H9 (cell line): ENCODE data around the gene BIN1. TPM values are rescaled to one million over a fixed set of nuclear protein-coding genes. Genes with fewer than 3 reads are reported as not detected.
A peak's percentile ranks its signal among the peaks of the same experiment; 100 is the strongest.

Source experiments
- DNase-seq: peaks from one replicate; pipeline ENCODE4 v3.0.0-alpha.2; 2017
- H2AFZ ChIP-seq: one replicate; pipeline ENCODE4 v1.6.1; 2013; ENCODE audit warnings: mild to moderate bottlenecking, low read length, control low read depth, moderate library complexity
- H2AK5ac ChIP-seq: 2 replicates; pipeline ENCODE4 v1.6.1; 2013; ENCODE audit warnings: low read length, control low read depth, mixed read lengths; ENCODE audit not compliant: insufficient read length
- H2BK120ac ChIP-seq: one replicate; pipeline ENCODE4 v1.6.1; 2013; ENCODE audit warnings: low read depth, mild to moderate bottlenecking, low read length, control low read depth, inconsistent platforms; ENCODE audit not compliant: poor library complexity, severe bottlenecking
- H2BK12ac ChIP-seq: 2 replicates; pipeline ENCODE4 v1.6.1; 2013; ENCODE audit warnings: low read length, control low read depth, mixed read lengths, low read depth; ENCODE audit not compliant: insufficient read length
- H2BK15ac ChIP-seq: 2 replicates; pipeline ENCODE4 v1.6.1; 2013; ENCODE audit warnings: low read depth, low read length, control low read depth
- H2BK20ac ChIP-seq: one replicate; pipeline ENCODE4 v1.6.1; 2013; ENCODE audit warnings: low read depth, mild to moderate bottlenecking, low read length, control low read depth, inconsistent platforms; ENCODE audit not compliant: poor library complexity, severe bottlenecking
- H2BK5ac ChIP-seq: 2 replicates; pipeline ENCODE4 v1.6.1; 2013; ENCODE audit warnings: low read length, control low read depth, mixed read lengths; ENCODE audit not compliant: insufficient read length
- H3K14ac ChIP-seq: 2 replicates; pipeline ENCODE4 v1.6.1; 2013; ENCODE audit warnings: low read length, control low read depth; ENCODE audit not compliant: insufficient read depth
- H3K18ac ChIP-seq: 2 replicates; pipeline ENCODE4 v1.6.1; 2013; ENCODE audit warnings: low read depth, mild to moderate bottlenecking, mixed read lengths, low read length, control low read depth; ENCODE audit not compliant: insufficient read length
- H3K23ac ChIP-seq: 2 replicates; pipeline ENCODE4 v1.6.1; 2013; ENCODE audit warnings: low read length, control low read depth, mixed read lengths, low read depth; ENCODE audit not compliant: insufficient read length
- H3K23me2 ChIP-seq: 2 replicates; pipeline ENCODE4 v1.6.1; 2013; ENCODE audit warnings: low read depth, mild to moderate bottlenecking, mixed read lengths, low read length, control low read depth; ENCODE audit not compliant: insufficient read length, poor library complexity, severe bottlenecking
- H3K27ac ChIP-seq: 2 replicates; pipeline ENCODE4 v1.5.1; 2013; ENCODE audit warnings: low read length, control low read depth, mixed read lengths, low read depth; ENCODE audit not compliant: insufficient read length
- H3K27me3 ChIP-seq: 2 replicates; pipeline ENCODE4 v1.6.1; 2013; ENCODE audit warnings: low read length, control low read depth, inconsistent platforms; ENCODE audit not compliant: insufficient read depth
- H3K4ac ChIP-seq: 2 replicates; pipeline ENCODE4 v1.6.1; 2013; ENCODE audit warnings: low read depth, mild to moderate bottlenecking, control low read depth, inconsistent platforms, low read length, moderate library complexity
- H3K4me1 ChIP-seq: 2 replicates; pipeline ENCODE4 v1.6.1; 2013; ENCODE audit warnings: low read length, control low read depth, inconsistent platforms; ENCODE audit not compliant: insufficient read depth
- H3K4me2 ChIP-seq: 2 replicates; pipeline ENCODE4 v1.6.1; 2013; ENCODE audit warnings: low read length, control low read depth, mixed read lengths; ENCODE audit not compliant: insufficient read length, insufficient read depth
- H3K56ac ChIP-seq: 2 replicates; pipeline ENCODE4 v1.6.1; 2013; ENCODE audit warnings: low read depth, mild to moderate bottlenecking, mixed read lengths, low read length, control low read depth; ENCODE audit not compliant: insufficient read length
- H3K79me1 ChIP-seq: 2 replicates; pipeline ENCODE4 v1.6.1; 2013; ENCODE audit warnings: low read depth, mild to moderate bottlenecking, moderate library complexity, low read length, control low read depth, inconsistent platforms; ENCODE audit not compliant: insufficient read depth, poor library complexity, severe bottlenecking
- H3K79me2 ChIP-seq: 2 replicates; pipeline ENCODE4 v1.6.1; 2013; ENCODE audit warnings: low read length, control low read depth, inconsistent platforms; ENCODE audit not compliant: insufficient read depth
- H3K9ac ChIP-seq: 2 replicates; pipeline ENCODE4 v1.6.1; 2013; ENCODE audit warnings: low read length, control low read depth, mixed read lengths; ENCODE audit not compliant: insufficient read length; ENCODE audit errors: extremely low read depth
- H3K9me3 ChIP-seq: one replicate; pipeline ENCODE4 v1.6.1; 2013; ENCODE audit warnings: low read depth, low read length, inconsistent platforms; ENCODE audit not compliant: control insufficient read depth
- H3T11ph ChIP-seq: one replicate; pipeline ENCODE4 v1.6.1; 2013; ENCODE audit warnings: mild to moderate bottlenecking, low read length, control low read depth, inconsistent platforms
- H4K20me1 ChIP-seq: one replicate; pipeline ENCODE4 v1.6.1; 2013; ENCODE audit not compliant: control insufficient read depth, insufficient read length, insufficient read depth
- H4K5ac ChIP-seq: 2 replicates; pipeline ENCODE4 v1.6.1; 2013; ENCODE audit warnings: low read depth, mild to moderate bottlenecking, mixed read lengths, low read length, control low read depth; ENCODE audit not compliant: insufficient read length
- H4K8ac ChIP-seq: replicated peaks from 2 replicates; pipeline ENCODE4 v1.6.1; 2013; ENCODE audit warnings: low read length, control low read depth, mixed read lengths, low read depth; ENCODE audit not compliant: insufficient read length
- H4K91ac ChIP-seq: 2 replicates; pipeline ENCODE4 v1.6.1; 2013; ENCODE audit warnings: low read depth, mild to moderate bottlenecking, moderate library complexity, mixed read lengths, low read length, control low read depth; ENCODE audit not compliant: insufficient read length
- H3K27ac Mint-ChIP-seq, 3 experiments: 2 replicates in 2 of 3; 3 replicates in 1 of 3; pipeline ENCODE4 v1.8.0; 2020 to 2021; ENCODE audit warnings: mixed read lengths in 3 of 3, mild to moderate bottlenecking in 1 of 3, moderate library complexity in 1 of 3
- H3K27me3 Mint-ChIP-seq: 2 replicates; pipeline ENCODE4 v1.8.0; 2021; ENCODE audit warnings: low read depth, mild to moderate bottlenecking, moderate library complexity, mixed read lengths
- H3K36me3 Mint-ChIP-seq, 3 experiments: 2 replicates in 2 of 3; 3 replicates in 1 of 3; pipeline ENCODE4 v1.8.0; 2020 to 2021; ENCODE audit warnings: low read depth in 3 of 3, mixed read lengths in 3 of 3; ENCODE audit not compliant: insufficient read depth in 1 of 3
- H3K4me1 Mint-ChIP-seq, 2 experiments: 2 replicates each; pipeline ENCODE4 v1.8.0; 2020; ENCODE audit warnings: mixed read lengths in 2 of 2
- H3K4me3 Mint-ChIP-seq, 2 experiments: 2 replicates in 1 of 2; 3 replicates in 1 of 2; pipeline ENCODE4 v1.8.0; 2020 to 2021; ENCODE audit warnings: mild to moderate bottlenecking in 2 of 2, mixed read lengths in 2 of 2, moderate library complexity in 1 of 2
- H3K9me3 Mint-ChIP-seq, 2 experiments: 2 replicates in 1 of 2; 3 replicates in 1 of 2; pipeline ENCODE4 v1.8.0; 2020; ENCODE audit warnings: mild to moderate bottlenecking in 2 of 2, mixed read lengths in 2 of 2, moderate library complexity in 1 of 2
- CTCF ChIP-seq: fragments of 200-600 bp; sonication (generic); conservative IDR thresholded peaks from 3 replicates; pipeline ENCODE4 v1.8.0; 2021; ENCODE audit warnings: antibody characterized with exemption, mild to moderate bottlenecking
- WGBS: extraction: QIAGEN DNeasy Blood & Tissue Kit; methylation state at CpG from one replicate; pipeline ENCODE4 v1.1.7; 2013; ENCODE audit warnings: missing lambda C conversion rate, low lambda C conversion rate, mixed read lengths; ENCODE audit not compliant: insufficient read length; ENCODE audit errors: extremely low coverage; 5-methylcytosine and 5-hydroxymethylcytosine counted together
- total RNA-seq: library from RNA; stranded (reverse); gene quantifications from 2 replicates; pipeline ENCODE4 v1.2.1, GENCODE V29; 2021

Gene BIN1
- total RNA-seq, 1 experiment from 2014 or later: 32.0 TPM

GRCh38 chr2:127045792-127046501 is 61.0 kb downstream of the BIN1 start:
- no CpG with 5 or more reads among the region's 20 CpGs for WGBS
- Histone ChIP-seq H3K23me2 (no peaks in the 10 kb centered on the region), H3K4me1 (no peaks in the 10 kb centered on the region; the same call in 1 of the 2 replicates), H3K18ac (no peak overlapping the region), H3K4me2 (no peak overlapping the region), H3K79me1 (no peaks in the 10 kb centered on the region), H2AFZ (no peak overlapping the region), H2BK120ac (no peak overlapping the region), H3K14ac (peak overlapping the region; percentile 49; the same call in 1 of the 2 replicates), H2BK20ac (no peak overlapping the region), H4K20me1 (no peaks in the 10 kb centered on the region), H3K27me3 (no peaks in the 10 kb centered on the region), H4K91ac (no peak overlapping the region), H3K27ac (no peak overlapping the region), H2BK15ac (no peak overlapping the region), H2AK5ac (no peak overlapping the region), H3K4ac (no peak overlapping the region), H3K9me3 (no peaks in the 10 kb centered on the region), H2BK12ac (no peak overlapping the region), H3K56ac (no peak overlapping the region), H3K9ac (no peak overlapping the region), H4K5ac (no peak overlapping the region), H2BK5ac (no peak overlapping the region), H3T11ph (no peak overlapping the region), H4K8ac (no peak overlapping the region), H3K23ac (no peak overlapping the region), H3K79me2 (no peaks in the 10 kb centered on the region)
- Mint-ChIP-seq H3K27me3 (peaks cover 3% of the 10 kb centered on the region; the same call in 1 of the 2 replicates), H3K4me3 (no peak overlapping the region), H3K27ac (peak overlapping the region in 1 of 3 experiments; percentile 70; a peak in 1 of 7 replicates), H3K36me3 (peaks cover 0 to 4% (median 0%) of the 10 kb centered on the region in 3 experiments; a peak in 2 of 7 replicates), H3K4me1 (peaks cover 2 to 6% of the 10 kb centered on the region in 2 experiments; a peak in 3 of 4 replicates), H3K9me3 (no peaks in the 10 kb centered on the region)
- peak; percentile 24 for DNase-seq
- TF ChIP-seq CTCF: no peak
